Measurements from ENCODE around the gene MTX1.
"Not testable (repeated sequence)": the region's sequence is repeated elsewhere in the genome, so short reads cannot be mapped to it uniquely, and the experiment has no call there.

MTX1 gene

GRCh38 chr1:155241841-155242264 is 33.4 kb downstream of the MTX1 start:
- no peak for DNase-seq

GRCh38 chr1:155242805-155243358 is 34.4 kb downstream of the MTX1 start:
- no peak for DNase-seq

GRCh38 chr1:155244368-155245162 is 36.1 kb downstream of the MTX1 start:
- peak; percentile 100 for DNase-seq

- DNase-seq: no peak
Measured at GRCh38 chr1:155245163-155245524, 36.6 kb downstream of the MTX1 start.

- not testable (repeated sequence) for DNase-seq
Measured at GRCh38 chr1:155246796-155247195, 38.3 kb downstream of the MTX1 start.

GRCh38 chr1:155247667-155248553 is 39.4 kb downstream of the MTX1 start:
- DNase-seq: no peak

GRCh38 chr1:155250246-155250632 is 41.7 kb downstream of the MTX1 start:
- DNase-seq: peak; percentile 75

GRCh38 chr1:155250633-155251449 is 42.3 kb downstream of the MTX1 start:
- DNase-seq: peak; percentile 99

- DNase-seq: no peak
Measured at GRCh38 chr1:155251566-155251965, 43.1 kb downstream of the MTX1 start.

- DNase-seq: no peak
Measured at GRCh38 chr1:155253208-155253607, 44.7 kb downstream of the MTX1 start.

- no peak for DNase-seq
Measured at GRCh38 chr1:155253797-155254196, 45.3 kb downstream of the MTX1 start.

- no peak for DNase-seq
Measured at GRCh38 chr1:155254228-155254713, 45.8 kb downstream of the MTX1 start.

GRCh38 chr1:155254714-155255242 is 46.3 kb downstream of the MTX1 start:
- DNase-seq: no peak

GRCh38 chr1:155255243-155256007 is 46.9 kb downstream of the MTX1 start, which contains the start of gene ENTREP3:
Gene ENTREP3, minus strand, starts transcription at chr1:155255483. Its CDS starts 606 bp downstream, at chr1:155254877.
- DNase-seq: peak; percentile 94

GRCh38 chr1:155256058-155256852 is 47.8 kb downstream of the MTX1 start:
- DNase-seq: no peak

- DNase-seq: no peak
Measured at GRCh38 chr1:155260276-155260675, 51.8 kb downstream of the MTX1 start.

- no peak for DNase-seq
Measured at GRCh38 chr1:155261493-155261851, 53.0 kb downstream of the MTX1 start.

GRCh38 chr1:155261852-155262673 is 53.6 kb downstream of the MTX1 start, which contains the start of gene SCAMP3:
Gene SCAMP3, minus strand, starts transcription at chr1:155262360. Its CDS starts 209 bp downstream, at chr1:155262151.
- peak; percentile 99 for DNase-seq

- DNase-seq: no peak
Measured at GRCh38 chr1:155263067-155263466, 54.6 kb downstream of the MTX1 start.
